Cardiac fibroblast (primary cell): ENCODE measurements around the gene DESI1.
"Not testable (repeated sequence)": the region's sequence is repeated elsewhere in the genome, so short reads cannot be mapped to it uniquely, and the experiment has no call there.

ENCODE experiments used
- DNase-seq, 2 donors: peaks; one replicate each; pipeline versions ENCODE4 v3.0.0 to v3.0.0-alpha.2; 2010; ENCODE audit warnings: low read depth in 2 of 2
- H3K4me3 ChIP-seq, 2 donors: replicated peaks in 1 of 2; 1 replicate in 1 of 2; 2 replicates in 1 of 2; pipeline ENCODE4 v1.5.1; 2011; ENCODE audit warnings: low read depth in 2 of 2, low read length in 2 of 2, mild to moderate bottlenecking in 2 of 2, moderate library complexity in 1 of 2
- CTCF ChIP-seq: IDR thresholded peaks from one replicate; pipeline ENCODE4 v1.5.1; 2011; ENCODE audit warnings: low read depth, mild to moderate bottlenecking, low read length, inconsistent platforms

DESI1 gene

GRCh38 chr22:41620589-41621098, at the start of gene DESI1:
TSS of gene DESI1 (minus strand) at chr22:41621043. CDS start at chr22:41620839, 204 bp downstream.
- no peak for TF ChIP-seq CTCF
- DNase-seq = peak in 1 of 2 donors; percentile 19
- peak within 1 kb of the TSS; percentile 96 to 100 for H3K4me3 ChIP-seq

DNA sequence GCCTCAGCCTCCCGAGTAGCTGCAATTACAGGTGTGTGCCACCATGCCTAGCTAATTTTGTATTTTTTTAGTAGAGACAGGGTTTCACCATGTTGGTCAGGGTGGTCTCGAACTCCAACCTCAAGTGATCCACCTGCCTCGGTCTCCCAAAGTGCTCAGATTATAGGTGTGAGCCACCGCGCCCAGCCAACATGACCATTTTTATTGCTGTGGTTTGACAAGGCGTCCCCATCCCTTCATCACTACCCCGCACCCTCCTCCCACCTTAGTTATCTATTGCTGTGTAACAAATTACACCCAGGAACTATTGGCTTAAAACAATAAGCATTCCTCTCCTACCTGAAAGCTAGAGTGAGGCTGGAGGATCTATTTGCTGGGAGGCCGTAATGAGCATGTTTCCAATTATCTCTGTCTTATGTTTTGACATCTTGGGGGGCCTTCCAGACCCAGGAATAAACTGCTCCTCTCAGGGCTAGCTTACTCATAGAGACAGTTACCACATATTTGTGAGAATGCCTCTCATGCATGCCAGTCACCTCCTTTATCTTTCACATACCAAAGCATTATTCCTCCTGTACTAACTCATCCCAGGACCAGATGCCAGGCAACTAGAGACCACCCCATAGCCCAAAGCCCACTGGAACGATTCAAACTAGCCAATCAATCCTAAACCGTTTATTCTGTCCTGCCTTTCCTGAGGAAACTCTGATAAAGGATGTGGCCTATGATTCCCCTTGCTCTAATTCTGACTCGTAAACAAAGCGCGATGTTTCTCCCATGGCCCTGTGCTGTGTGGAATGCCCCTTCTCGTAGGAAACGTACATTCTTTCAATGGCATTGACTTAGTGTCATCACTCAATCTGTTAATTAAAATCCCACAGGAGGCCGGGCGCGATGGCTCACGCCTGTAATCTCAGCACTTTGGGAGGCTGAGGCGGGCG, 48.4 kb upstream of the DESI1 start:
- no peak overlapping the region for H3K4me3 ChIP-seq
- no peak for TF ChIP-seq CTCF
- DNase-seq = peak; percentile 65 to 77

DNA sequence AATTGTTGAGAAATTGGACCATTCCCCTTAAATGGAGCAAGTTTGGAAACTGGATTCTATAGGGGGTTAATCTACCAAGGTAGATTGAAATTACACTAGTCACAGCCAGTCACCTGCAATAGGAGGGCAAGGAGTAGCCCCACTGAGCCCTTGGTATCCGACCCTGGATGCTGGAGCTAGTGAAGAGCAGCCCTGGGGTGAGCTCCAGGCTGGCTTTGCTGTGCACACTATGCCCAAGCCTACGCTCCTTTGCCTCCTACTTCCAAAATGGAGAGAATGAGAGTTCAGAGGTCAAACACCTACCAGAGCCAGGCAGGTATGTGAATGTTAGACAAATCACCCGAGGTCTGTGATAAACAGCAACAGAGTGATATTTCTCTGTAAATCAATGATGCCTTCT, 44.1 kb upstream of the DESI1 start:
- no peak for TF ChIP-seq CTCF
- H3K4me3 ChIP-seq = no peak overlapping the region
- DNase-seq = no peak

DNA sequence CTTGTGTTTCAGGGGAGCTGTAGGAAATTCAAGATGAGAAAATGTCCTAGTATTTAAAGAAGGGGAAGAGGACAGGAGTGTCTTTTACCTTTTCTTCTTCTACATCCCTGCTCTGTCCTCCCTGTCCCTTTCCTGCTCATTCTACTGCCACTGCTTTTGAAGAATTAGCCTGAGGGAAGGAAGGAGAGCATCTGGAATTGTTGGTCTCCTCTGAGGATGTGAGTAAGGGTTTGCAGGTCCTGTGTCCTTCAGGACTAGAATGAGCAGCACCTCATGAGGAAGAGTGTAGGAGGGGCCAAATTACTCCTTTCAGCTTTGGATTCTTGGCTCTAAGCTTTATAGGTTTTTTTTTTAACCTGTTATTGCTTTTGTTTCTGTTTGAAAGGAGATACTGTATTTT, 43.6 kb upstream of the DESI1 start:
- no peak for DNase-seq
- no peak overlapping the region for H3K4me3 ChIP-seq
- TF ChIP-seq CTCF = no peak

DNA sequence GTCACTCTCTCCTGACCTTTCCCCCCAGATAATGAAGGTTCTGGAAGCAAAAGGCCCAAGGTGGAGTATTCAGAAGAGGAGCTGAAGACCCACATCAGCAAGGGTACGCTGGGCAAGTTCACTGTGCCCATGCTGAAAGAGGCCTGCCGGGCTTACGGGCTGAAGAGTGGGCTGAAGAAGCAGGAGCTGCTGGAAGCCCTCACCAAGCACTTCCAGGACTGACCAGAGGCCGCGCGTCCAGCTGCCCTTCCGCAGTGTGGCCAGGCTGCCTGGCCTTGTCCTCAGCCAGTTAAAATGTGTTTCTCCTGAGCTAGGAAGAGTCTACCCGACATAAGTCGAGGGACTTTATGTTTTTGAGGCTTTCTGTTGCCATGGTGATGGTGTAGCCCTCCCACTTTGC, 42.8 kb upstream of the DESI1 start:
- not testable (repeated sequence) for DNase-seq, H3K4me3 ChIP-seq

GRCh38 chr22:41661713-41662112, 40.9 kb upstream of the DESI1 start:
- no peak for DNase-seq
- H3K4me3 ChIP-seq = no peak overlapping the region
- no peak for TF ChIP-seq CTCF

GRCh38 chr22:41661088-41661487, 40.2 kb upstream of the DESI1 start:
- TF ChIP-seq CTCF = no peak
- no peak overlapping the region for H3K4me3 ChIP-seq
- no peak for DNase-seq
